ENCODE results near the gene RAB11A.

The RAB11A gene
- 91.0 to 108 reads per million in 2 donors for total RNA-seq

- peak; percentile 90 for DNase-seq
Observed at GRCh38 chr15:65869126-65869953, at the start of gene RAB11A. RAB11A (plus strand) TSS chr15:65869491; CDS start chr15:65869586, 95 bp downstream.

DNA sequence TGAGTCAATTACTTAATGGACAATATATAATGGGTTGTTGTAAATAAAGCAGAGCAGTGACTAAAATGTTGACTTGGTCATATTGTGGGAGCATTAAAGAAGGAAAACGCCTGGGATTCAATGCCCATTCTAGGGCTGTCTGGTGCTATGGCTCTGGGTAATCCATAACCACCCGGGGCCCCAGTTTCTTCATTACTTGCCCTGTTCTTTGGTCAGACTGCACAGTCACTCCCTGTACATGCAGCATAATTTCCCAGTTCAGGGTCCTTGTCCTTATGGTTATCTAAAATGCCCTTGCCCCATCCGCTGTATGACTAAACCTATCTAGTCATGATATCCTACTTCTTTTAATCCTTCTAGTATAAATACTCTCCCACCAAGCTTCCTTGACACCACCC, 49.7 kb upstream of the RAB11A start:
- DNase-seq: no peak

- no peak for DNase-seq
Observed at GRCh38 chr15:65821070-65821469, 48.2 kb upstream of the RAB11A start.

DNA sequence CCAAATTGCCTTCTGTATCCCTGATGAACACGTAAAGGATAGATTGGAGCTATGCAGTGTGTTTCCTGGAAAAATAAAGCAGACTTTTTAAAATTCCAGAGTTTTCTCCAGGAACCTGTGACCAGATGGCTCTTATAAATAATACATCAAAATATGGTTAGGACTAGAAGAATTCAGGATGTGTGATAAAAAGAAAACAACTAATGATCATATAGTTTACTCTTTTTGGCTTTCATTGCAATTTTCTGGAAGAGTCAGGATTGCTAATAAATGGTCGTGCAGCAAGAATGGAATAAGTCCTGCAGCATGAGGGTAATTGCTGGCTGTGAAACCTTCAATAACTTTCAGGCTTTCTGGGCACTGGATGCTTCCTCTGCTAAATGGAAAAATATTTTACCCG, 47.0 kb upstream of the RAB11A start:
- no peak for DNase-seq

DNA sequence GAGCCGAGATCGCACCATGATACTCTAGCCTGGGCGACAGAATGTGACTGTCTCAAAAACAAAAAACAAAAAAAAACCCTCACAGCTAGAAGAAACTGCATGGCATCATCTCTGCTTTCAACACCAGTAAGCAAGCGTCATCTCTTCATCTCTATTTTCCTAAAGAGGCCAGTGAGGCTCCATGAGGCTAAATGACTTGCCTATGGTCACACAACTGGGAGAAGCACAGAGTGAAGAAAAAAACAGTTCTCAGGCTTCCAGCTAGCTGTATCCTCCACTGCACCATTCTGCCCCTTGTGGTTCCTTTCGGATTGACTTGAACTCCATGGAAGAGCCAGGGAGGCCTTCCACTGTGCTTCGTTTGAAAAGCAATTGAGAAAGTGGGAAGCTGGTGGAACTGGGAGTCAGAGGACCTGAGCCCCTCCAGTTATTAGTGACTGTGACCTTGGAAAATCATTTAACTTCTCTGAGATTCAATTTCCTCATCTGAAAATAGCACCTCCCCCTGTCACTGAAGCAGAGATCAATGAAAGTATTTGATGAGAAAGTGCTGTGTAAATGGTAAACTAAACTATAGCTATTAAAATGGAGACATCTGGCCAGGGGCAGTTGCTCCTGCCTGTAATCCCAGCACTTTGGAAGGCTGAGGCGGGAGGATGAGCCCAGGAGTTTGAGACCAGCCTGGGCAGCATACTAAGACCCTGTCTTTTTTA, 45.1 kb upstream of the RAB11A start:
- no peak for DNase-seq

DNA sequence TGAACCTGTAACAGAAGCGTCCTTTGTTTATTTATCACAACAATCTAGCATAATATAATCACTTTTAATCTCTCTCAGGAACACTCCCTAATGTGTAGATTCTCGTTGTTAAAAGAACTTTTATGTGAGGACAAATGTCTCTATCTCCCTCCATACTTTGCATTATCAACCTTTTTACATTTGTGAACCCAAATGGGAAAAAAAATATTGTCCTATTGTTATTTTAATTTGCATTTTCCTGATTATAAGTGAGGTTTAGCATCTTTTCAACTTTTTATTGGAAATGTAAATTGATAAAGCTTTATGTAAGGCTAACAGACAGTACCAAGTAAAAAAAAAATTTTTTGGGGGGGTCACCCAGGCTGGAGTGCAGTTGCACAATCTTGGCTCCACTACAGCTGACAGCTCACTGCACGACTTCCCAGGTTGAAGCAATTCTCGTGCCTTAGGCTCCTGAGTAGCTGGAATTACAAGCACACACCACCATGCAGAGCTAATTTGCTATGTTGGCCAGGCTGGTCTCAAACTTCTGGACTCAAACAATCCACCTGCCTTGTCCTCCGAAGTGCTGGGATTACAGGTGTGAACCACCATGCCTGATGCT, 44.2 kb upstream of the RAB11A start:
- DNase-seq: no peak

DNA sequence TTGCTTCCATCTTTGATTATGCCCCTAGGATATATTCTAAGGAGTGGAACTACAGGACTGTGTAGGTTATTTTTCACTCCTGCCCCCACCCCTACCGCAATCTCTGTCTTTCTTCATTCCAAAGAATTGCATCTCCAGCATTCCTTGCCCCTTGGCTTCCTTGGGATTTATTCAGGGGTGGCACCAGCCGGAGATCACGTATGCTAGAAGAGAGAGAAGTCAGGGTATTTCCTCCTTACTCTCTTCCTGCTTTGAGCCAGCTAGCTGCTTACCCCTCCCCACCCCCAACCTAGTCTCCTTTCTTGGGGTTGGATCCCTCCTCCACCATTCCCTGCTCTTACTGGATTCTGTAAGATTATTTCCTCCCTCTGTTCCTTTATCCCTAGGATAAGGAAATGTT, 42.2 kb upstream of the RAB11A start:
- DNase-seq: no peak

- DNase-seq: no peak
Observed at GRCh38 chr15:65828585-65828984, 40.7 kb upstream of the RAB11A start.

GRCh38 chr15:65829130-65829764, 40.0 kb upstream of the RAB11A start:
- DNase-seq: no peak

DNA sequence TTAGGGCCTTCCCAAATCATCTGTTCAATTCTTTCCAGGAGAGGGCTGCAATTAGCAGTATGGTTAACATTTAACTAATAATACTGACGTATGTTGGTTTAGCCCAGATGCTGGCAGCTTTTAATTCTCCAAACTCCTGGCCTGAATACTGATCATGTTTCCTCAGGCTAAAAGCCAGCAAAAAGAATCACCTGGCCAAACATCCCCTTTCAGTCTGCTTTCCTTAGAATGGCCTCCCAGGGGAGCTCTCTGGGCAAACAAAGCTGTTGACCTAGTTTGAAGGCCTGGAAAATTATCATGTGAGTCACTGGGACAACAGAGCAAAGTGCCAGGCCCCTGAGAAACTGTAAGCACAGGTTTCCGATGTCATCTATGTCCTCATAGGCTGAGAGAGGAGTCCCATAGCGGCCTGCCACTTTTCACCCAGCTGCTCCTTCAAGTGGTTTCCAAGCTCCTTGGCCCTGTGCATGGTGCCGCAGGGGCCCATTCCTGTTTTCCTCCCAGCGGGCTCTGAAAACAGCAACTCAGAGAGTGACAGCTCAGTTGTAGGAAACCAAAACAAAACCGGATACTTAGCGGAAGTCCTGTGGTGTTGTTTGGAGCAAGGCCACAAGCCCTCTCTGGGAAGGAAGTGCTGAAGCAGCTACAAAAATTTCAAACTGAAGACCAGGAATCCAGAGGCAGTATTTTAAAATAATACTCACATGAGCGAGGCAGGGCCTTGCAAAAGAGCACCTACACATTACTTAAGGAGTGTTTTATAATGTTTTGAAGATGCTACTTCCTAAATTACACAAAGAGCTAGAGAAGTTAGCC, 36.5 kb upstream of the RAB11A start:
- no peak for DNase-seq

- no peak for DNase-seq
Observed at GRCh38 chr15:65833501-65834205, 35.6 kb upstream of the RAB11A start.

GRCh38 chr15:65834603-65835282, 34.5 kb upstream of the RAB11A start:
- no peak for DNase-seq

DNA sequence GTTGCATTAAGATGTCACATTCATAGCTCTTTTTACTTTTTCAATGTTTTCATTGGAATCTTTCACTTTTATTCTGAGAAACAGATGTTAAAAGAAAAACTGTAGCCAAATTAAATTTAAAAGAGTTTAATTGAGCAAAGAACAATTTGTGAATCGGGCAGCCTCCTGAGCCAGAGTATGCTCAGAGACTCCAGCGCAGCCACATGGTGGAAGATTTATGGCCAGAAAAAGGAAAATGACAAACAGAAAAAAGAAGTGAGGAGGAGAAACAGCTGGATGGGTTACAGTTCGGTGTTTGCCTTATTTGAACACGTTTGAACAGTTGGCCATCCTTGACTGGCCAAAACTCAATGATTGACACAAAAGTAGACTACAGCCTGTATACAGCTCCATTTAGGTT, 33.8 kb upstream of the RAB11A start:
- DNase-seq: no peak

DNA sequence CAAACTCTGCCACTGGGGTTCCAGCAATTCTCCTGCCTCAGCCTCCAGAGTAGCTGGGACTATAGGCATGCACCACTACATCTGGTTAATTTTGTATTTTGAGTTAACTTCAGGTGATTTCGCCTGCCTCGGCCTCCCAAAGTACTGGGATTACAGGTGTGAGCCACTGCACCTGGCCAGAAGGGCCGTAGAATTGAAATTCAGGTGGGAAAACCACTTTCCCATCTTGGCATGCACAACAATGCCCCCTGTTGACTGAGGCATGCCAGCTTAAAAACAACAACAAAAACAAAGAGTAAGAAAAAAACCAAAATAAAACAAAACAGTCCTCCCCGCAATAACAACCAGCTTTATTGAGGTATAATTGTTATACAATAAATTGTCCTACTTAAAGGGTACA, 32.6 kb upstream of the RAB11A start:
- no peak for DNase-seq

DNA sequence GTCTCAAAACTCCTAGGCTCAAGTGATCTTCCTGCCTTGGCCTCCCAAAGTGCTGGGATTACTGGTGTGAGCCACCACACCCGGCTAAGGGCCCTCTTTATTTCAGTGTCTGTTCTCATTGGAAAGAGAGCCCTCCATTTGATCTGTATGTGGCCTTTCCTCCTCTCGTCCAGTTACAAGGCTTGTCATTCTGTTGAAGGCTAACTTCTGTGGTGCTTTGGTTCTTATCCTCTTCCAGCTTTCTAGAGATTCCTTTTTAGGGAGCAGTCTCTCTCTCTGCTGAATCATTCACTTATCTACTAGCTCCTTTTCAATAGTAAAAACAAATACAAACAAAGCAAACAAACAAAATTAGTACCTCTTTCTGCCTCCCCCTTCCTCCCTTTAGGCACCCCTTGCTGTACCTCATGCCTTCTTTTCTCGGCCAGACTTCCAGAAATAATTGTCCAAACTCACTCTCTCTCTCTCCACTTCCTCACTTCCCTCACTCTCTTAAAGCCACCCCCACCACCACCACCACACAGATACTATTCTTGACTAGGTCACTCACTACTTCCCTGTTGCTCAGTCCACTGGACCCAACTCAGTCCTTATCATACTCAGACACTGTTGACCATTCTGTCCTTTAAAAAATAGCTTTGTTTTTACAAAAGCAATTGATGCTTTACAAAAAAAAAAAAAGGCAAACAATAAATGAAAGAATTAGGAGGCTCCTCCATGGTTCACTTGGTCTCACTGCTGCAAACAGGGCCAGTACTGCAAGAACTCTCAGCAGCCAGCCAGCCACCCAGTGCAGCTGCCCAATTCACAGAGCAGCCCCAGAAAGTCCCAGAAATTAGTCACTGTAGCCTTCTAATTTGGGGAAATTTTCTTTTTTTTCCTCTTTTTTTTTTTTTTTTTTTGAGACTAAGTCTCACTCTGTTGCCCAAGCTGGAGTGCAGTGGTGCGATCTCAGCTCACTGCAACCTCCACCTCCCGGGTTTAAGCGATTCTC, 31.7 kb upstream of the RAB11A start:
- DNase-seq: no peak

DNA sequence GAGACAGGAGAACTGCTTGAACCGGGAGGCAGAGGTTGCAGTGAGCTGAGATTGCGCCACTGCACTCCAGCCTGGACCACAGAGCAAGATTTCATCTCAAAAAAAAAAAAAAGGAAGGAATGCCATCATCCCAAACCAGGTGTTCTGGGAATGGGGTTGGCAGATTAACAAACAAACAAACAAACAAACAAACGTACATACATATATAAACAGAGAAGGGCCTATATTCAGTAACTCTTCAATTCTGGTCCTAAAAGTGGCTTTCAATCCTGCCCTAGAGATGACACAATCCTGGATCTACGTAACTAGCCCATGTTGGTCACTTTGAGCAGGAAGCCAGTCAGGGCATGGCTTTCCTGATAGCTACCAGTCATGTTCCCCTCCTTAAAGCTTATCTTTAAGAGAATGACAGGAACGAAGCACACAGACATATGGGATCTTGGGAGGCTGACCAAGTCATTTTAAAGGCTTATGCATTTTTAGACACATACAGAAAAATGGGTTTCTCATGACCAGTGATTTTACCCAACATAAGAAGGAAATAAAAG, 29.9 kb upstream of the RAB11A start:
- DNase-seq: no peak

DNA sequence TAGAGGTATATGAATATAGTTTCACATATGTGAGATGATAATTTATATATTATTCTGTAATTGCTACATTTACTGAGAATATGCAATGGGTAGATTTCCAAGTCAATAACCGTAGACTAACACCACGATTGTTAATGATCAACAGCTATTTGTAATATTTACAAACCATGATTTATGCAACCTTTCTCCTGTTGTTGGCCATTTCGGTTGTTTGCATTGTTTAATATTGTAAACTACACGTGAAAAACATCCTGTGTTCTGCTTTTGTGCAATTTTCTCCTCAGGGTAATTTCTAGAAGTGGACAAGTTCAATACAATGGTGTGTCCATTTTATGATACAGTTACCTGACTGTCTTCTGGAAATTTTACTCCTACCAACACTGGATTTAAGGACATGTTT, 29.3 kb upstream of the RAB11A start:
- DNase-seq: no peak

DNA sequence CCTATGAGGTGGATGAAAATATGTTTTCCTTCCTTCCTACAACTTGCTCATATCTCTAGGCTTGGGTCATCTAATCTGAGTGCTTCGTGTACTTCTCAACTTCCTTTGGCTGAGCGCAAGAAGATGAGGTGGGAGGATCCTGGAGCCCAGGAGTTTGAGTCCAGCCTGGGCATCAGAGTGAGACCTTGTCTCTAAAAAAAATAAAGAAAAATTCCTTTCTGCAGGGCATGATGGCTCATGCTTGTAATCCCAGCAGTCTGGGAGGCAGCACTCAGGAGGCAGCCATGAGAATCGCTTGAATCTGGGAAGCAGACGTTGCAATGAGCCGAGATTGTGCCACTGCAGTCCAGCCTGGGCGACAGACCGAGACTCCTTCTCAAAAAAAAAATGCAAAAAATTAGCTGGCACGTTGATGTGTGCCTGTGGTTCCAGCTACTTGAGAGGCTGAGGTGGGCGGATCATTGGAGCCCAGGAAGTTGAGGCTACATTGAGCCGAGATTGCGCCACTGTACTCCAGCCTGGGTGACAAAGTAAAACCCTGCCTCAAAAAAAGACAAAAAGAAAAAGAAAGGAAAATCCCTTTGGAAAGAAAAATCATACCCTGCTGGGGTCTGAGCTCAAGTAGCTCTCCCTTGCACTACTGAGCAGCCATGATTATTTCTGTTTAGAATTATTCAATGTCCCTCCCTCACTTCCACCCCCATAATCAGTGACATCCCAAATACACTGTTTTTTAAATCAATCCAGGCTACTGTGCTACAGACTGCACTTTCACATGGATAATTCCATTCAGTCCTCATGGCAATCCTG, 28.0 kb upstream of the RAB11A start:
- no peak for DNase-seq

All from activated gamma-delta T cell (primary cell).